OCI-LY3 (cell line): ENCODE measurements around the gene ZNF22.

Experiments
- H2AFZ ChIP-seq: fragments of 200-600, 300-600 bp; shearing (Covaris generic); 2 replicates; pipeline ENCODE4 v1.6.0; 2014; ENCODE audit warnings: antibody characterized with exemption, low read depth, low read length
- H3K27ac ChIP-seq: fragments of 200-600, 300-600 bp; sonication (generic); 2 replicates; pipeline ENCODE4 v1.5.1; 2014; ENCODE audit warnings: mild to moderate bottlenecking, low read length, moderate library complexity, mixed read lengths
- H3K27me3 ChIP-seq: fragments of 200-600, 300-600 bp; sonication (generic); 2 replicates; pipeline ENCODE4 v1.6.1; 2014; ENCODE audit warnings: low read depth, low read length, mixed read lengths
- H3K36me3 ChIP-seq: fragments of 200-600, 300-600 bp; sonication (generic); replicated peaks from 2 replicates; pipeline ENCODE3; 2014; ENCODE audit warnings: low read depth, low read length, mixed read lengths
- H3K4me1 ChIP-seq: fragments of 300-600, 200-600 bp; sonication (generic); 2 replicates; pipeline ENCODE4 v1.6.1; 2014; ENCODE audit warnings: low read length, mixed read lengths
- H3K4me2 ChIP-seq: fragments of 200-600, 300-600 bp; sonication (generic); 2 replicates; pipeline ENCODE4 v1.6.1; 2014; ENCODE audit warnings: low read length, mixed read lengths
- H3K4me3 ChIP-seq: fragments of 300-600, 200-600 bp; sonication (generic); 2 replicates; pipeline ENCODE4 v1.5.1; 2014; ENCODE audit warnings: antibody characterized with exemption, mild to moderate bottlenecking, low read length, moderate library complexity
- H3K79me2 ChIP-seq: fragments of 300-600, 200-600 bp; shearing (Covaris generic); 2 replicates; pipeline ENCODE4 v1.6.1; 2014; ENCODE audit warnings: mild to moderate bottlenecking, low read length, mixed read lengths
- H3K9ac ChIP-seq: fragments of 300-600, 200-600 bp; shearing (Covaris generic); 2 replicates; pipeline ENCODE4 v1.6.0; 2014; ENCODE audit warnings: mild to moderate bottlenecking, low read length, moderate library complexity
- H3K9me3 ChIP-seq: fragments of 200-600, 300-600 bp; shearing (Covaris generic); 2 replicates; pipeline ENCODE4 v1.6.1; 2014; ENCODE audit warnings: low read length, mixed read lengths; ENCODE audit not compliant: insufficient read depth
- H4K20me1 ChIP-seq: fragments of 200-600, 300-600 bp; sonication (generic); 2 replicates; pipeline ENCODE4 v1.6.1; 2016; ENCODE audit warnings: low read length, mixed read lengths; ENCODE audit not compliant: insufficient read depth
- EZH2phosphoT487 ChIP-seq: fragments of 200-600 bp; shearing (Covaris generic); IDR thresholded peaks from 2 replicates; pipeline ENCODE4 v1.6.1; 2018; ENCODE audit warnings: antibody characterized with exemption, mixed run types, low read depth
- TF ChIP-seq, protein P1 (sequence below): fragments of 200-600, 300-600 bp; sonication (generic); IDR thresholded peaks from 2 replicates; pipeline ENCODE4 v1.5.1; 2014; ENCODE audit warnings: antibody characterized with exemption, low read length, low read depth

Gene ZNF22

DNA sequence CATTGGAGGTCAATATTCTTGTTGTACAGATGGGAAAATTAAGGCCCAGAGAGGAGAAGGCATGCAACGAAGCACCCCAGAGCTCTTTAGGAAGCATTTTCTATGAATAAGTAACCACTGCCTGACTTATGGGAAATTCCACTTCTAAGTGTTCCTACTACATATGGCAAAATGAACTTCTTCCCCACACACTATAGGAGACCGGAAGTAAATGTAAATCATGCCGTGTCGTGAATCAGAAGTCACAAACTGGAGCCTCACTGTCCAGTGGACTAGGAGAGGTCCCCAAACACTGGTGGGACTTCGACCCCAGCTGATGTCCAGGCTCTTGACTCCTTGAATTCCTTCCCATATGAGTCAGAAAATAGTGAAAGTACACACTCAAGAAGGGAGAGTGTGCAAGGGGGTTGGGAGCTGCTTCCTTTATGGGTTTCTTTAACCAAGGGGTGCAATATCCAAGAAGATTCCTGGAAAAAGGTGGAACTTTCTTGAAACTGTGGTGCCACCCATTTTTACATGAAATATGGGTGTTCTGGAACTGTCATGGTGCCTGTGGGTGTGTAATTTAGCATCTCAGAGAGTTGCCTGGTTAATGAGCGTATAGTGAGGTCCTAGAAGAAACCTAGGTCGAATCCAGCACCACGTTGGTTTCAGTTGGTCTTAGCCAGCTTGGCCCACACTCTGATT, 34.5 kb upstream of the ZNF22 start:
- peak overlapping the region; percentile 9; the same call in 1 of the 2 replicates for H2AFZ ChIP-seq
- no peaks in the 10 kb centered on the region for H3K9me3 ChIP-seq
- no peaks in the 10 kb centered on the region for H4K20me1 ChIP-seq
- peak overlapping the region; percentile 51 for H3K27ac ChIP-seq
- H3K27me3 ChIP-seq = no peaks in the 10 kb centered on the region
- peaks cover 69% of the 10 kb centered on the region for H3K4me1 ChIP-seq
- H3K36me3 ChIP-seq = no peaks in the 10 kb centered on the region
- H3K4me3 ChIP-seq = no peak overlapping the region
- no peak for TF ChIP-seq EZH2phosphoT487
- TF ChIP-seq, protein P1, sequence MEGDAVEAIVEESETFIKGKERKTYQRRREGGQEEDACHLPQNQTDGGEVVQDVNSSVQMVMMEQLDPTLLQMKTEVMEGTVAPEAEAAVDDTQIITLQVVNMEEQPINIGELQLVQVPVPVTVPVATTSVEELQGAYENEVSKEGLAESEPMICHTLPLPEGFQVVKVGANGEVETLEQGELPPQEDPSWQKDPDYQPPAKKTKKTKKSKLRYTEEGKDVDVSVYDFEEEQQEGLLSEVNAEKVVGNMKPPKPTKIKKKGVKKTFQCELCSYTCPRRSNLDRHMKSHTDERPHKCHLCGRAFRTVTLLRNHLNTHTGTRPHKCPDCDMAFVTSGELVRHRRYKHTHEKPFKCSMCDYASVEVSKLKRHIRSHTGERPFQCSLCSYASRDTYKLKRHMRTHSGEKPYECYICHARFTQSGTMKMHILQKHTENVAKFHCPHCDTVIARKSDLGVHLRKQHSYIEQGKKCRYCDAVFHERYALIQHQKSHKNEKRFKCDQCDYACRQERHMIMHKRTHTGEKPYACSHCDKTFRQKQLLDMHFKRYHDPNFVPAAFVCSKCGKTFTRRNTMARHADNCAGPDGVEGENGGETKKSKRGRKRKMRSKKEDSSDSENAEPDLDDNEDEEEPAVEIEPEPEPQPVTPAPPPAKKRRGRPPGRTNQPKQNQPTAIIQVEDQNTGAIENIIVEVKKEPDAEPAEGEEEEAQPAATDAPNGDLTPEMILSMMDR = no peak
- peak overlapping the region; percentile 36 for H3K4me2 ChIP-seq
- no peaks in the 10 kb centered on the region for H3K79me2 ChIP-seq
- no peak overlapping the region for H3K9ac ChIP-seq

DNA sequence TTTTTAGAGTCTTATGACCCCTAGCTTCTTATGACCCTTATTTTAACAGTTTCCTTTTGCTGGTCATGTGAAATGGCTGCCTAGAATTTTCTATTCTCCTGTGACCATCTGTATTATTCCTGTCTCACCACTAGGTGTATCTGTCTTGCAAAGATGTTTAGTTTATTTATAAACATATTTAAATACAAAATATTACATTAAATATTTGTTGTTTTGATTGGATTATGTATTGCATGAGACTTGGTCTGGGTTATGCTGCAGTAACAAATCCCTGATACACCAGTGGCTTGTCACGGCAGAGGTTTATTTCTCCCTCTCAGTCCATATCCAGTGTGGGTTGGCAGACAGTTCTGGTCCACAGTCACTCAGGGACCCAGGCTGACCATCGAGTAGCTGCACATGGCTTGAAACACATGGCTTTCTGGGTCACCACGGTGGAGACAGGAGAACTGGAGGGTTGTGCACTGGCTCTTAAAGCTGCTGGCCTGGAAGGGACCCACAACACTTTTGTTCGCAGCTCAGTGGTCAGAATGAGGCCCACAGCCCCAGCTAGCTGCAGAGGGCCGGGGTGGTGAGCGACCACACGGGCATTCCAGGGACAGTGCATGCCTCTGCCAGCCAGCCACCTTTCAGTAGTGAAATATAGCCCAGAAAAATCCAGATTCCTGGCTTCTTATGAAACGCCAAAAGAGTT, 33.8 kb upstream of the ZNF22 start:
- no peaks in the 10 kb centered on the region for H4K20me1 ChIP-seq
- no peak overlapping the region for H3K4me3 ChIP-seq
- no peaks in the 10 kb centered on the region for H3K36me3 ChIP-seq
- no peak overlapping the region for H3K9ac ChIP-seq
- H3K79me2 ChIP-seq = no peaks in the 10 kb centered on the region
- H3K4me1 ChIP-seq = peaks cover 66% of the 10 kb centered on the region
- TF ChIP-seq EZH2phosphoT487 = no peak
- TF ChIP-seq, protein P1 = no peak
- no peaks in the 10 kb centered on the region for H3K9me3 ChIP-seq
- no peak overlapping the region for H2AFZ ChIP-seq
- H3K27me3 ChIP-seq = no peaks in the 10 kb centered on the region
- peak overlapping the region; percentile 69 for H3K27ac ChIP-seq
- peak overlapping the region; percentile 78 for H3K4me2 ChIP-seq

DNA sequence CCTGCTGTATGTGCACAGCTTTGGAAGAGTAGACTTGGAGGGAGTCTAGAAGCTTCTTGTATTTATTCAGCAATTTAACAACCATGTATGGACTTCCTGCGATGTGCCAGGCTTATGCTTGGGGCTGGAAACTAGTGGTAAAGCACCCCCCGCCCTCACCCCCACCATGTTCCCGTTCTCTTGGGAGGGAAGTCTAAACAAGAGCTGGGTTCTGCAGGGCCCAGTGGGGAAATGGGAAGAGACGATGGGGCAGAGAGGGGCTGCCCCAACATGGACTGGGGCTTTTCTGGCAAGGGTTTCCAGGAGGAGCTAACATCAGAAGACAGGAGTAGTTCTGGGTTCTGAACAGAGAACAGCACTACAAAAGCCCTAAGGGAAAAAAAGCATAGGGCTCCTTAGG, 33.1 kb upstream of the ZNF22 start:
- Histone ChIP-seq H3K36me3 (no peaks in the 10 kb centered on the region), H3K27me3 (no peaks in the 10 kb centered on the region), H3K4me2 (peak overlapping the region; percentile 78), H3K4me1 (peaks cover 65% of the 10 kb centered on the region), H3K9me3 (no peaks in the 10 kb centered on the region), H3K4me3 (peak overlapping the region; percentile 36; the same call in 1 of the 2 replicates), H3K27ac (peak overlapping the region; percentile 69), H2AFZ (no peak overlapping the region), H4K20me1 (no peaks in the 10 kb centered on the region), H3K9ac (peak overlapping the region; percentile 32; the same call in 1 of the 2 replicates), H3K79me2 (no peaks in the 10 kb centered on the region)
- TF ChIP-seq EZH2phosphoT487 = no peak
- TF ChIP-seq, protein P1 = no peak

DNA sequence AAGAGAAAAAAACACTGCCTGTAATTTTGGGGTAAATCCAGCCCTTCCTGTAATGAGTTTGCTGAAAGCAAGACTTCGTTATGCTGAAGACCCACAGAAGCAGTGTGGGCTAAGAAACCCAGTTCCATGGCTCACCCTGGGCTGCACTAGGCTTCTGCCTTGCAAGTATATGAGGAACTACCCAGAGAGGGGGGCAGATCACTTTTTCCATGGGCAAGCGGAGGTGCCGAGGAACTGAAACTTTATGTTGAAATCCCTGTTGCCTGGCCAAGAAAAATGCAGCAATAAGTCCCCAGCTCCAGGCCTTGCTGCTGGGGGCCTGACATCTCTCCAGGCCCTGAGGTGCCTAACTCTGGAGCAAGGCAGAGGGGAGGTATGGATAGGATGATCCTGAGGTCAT, 32.6 kb upstream of the ZNF22 start:
- H3K4me2 ChIP-seq = peak overlapping the region; percentile 78
- no peaks in the 10 kb centered on the region for H3K79me2 ChIP-seq
- no peaks in the 10 kb centered on the region for H4K20me1 ChIP-seq
- H3K27me3 ChIP-seq = no peaks in the 10 kb centered on the region
- no peaks in the 10 kb centered on the region for H3K9me3 ChIP-seq
- no peak overlapping the region for H2AFZ ChIP-seq
- TF ChIP-seq, protein P1 = no peak
- TF ChIP-seq EZH2phosphoT487 = no peak
- peak overlapping the region; percentile 36; the same call in 1 of the 2 replicates for H3K4me3 ChIP-seq
- H3K27ac ChIP-seq = peak overlapping the region; percentile 69
- H3K4me1 ChIP-seq = peaks cover 63% of the 10 kb centered on the region
- H3K9ac ChIP-seq = peak overlapping the region; percentile 32; the same call in 1 of the 2 replicates
- H3K36me3 ChIP-seq = no peaks in the 10 kb centered on the region
